ENCODE measurements around the gene UBN1. TPM values are rescaled to one million over a fixed set of nuclear protein-coding genes. Genes with fewer than 3 reads are reported as not detected.

UBN1 gene
- total RNA-seq, 1 donor from 2014 or later: 33.1 TPM

DNA sequence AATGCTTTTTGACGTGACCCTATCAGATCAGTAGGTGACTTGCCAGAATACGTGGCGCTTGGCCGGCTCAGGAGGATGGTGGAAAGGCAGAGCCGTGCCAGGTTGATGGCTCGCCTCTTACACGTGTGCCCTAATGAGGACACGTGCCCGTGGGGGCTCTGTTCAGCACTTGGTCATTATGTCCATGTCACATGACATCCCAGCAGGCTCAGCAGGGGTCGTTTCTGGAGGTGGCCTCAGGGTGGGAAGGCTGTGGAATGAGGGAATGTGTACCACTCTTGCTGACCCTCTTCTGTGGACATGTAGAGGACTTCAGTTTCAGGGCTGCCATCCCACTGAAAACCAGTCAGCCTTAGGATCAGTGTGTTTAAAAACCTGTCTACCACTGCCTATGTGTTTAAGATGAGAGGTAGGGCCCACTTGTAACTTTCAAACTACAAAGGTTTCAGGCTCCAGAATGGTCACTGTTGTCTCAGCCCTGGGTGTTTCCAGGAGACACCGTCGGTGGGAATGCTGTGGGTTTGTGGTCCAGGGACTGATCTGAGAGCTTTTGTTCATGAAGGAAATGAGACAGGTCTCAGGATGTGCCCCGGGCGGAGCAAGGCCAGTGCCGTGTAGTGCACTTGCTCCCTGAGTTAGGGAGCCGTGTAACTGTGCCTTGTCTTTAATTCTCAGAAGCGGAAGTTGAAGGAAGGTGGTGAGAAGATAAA is 12.1 kb downstream of the UBN1 start:
- DNase-seq (ENCODE audit: low read depth): no peak

DNA sequence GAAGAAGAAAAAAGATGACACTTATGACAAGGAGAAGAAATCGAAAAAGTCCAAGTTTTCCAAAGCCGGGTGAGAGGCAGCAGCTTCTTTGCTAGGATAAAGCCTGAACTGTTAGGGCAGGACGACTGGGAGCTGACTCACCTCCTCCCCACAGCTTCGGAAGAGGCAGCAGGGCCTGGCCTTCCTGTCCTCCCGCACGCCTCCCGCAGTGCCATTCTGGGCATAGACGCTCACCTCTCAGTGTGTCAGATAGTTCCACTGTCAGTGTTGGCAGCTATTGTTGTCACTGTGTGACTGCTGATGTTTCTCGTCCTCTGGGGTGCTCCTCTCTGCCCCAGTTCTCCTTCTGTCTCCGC is 12.6 kb downstream of the UBN1 start:
- no peak for DNase-seq (ENCODE audit: low read depth)

DNA sequence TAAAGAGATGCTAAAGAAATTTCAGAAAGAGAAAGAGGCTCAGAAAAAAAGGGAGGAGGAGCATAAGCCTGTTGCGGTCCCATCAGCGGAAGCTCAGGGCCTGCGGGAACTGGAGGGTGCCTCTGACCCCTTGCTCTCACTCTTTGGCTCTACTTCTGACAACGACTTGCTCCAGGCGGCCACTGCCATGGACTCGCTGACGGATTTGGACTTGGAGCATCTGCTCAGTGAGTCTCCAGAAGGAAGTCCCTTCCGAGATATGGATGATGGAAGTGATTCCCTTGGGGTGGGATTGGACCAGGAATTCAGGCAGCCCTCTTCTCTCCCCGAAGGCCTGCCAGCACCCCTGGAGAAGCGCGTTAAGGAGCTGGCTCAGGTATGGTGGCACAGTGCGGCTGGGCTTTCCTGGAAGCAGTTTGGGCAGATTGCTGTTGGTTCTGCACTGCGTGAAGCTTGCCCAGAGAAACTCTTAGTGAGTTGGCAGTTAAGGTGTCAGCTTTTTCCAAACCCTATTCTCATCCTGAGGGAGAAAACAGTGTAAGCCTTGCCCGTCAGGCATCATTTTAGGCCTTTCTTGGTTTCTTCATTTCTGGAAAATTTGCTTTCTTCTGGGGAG is 13.6 kb downstream of the UBN1 start:
- DNase-seq (ENCODE audit: low read depth): no peak

DNA sequence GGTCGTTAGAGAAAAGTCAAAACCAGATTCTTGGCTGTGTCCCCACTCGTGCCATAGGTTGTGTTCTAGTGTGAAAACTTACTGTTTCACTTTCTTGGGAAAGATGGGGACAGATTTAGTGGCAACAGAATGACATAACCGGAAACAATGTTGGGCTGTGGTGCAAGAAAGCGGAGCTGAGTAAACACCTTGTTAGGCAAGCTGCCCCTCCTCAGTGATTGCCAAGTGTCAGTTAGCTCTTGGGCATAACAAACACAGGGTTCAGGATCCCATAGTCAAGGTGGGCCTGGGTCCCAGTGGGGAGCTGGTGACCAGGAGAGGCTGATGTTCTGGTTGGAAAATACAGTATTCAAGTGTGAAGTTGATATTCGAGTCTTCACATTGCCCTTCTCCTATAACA is 15.4 kb downstream of the UBN1 start:
- DNase-seq (ENCODE audit: low read depth): peak; percentile 36

DNA sequence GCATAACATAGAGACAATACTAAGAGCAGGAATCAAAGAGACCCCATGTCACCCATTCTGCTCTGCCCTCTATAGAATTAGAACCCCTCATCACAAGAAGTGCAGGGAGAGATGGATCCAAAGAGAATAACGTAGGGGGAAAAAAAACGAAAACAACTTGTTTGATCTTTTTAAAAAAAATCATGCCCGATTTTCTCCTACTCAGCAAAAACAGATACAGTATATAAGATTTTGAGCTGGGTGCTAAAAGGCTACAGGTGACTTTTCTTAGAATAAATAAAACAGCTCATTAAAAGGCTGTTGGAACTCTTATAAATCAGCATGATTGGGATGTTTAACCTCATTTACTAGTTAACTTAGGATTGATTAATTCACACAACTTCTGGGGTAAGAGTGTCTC is 17.4 kb downstream of the UBN1 start:
- no peak for DNase-seq (ENCODE audit: low read depth)

DNA sequence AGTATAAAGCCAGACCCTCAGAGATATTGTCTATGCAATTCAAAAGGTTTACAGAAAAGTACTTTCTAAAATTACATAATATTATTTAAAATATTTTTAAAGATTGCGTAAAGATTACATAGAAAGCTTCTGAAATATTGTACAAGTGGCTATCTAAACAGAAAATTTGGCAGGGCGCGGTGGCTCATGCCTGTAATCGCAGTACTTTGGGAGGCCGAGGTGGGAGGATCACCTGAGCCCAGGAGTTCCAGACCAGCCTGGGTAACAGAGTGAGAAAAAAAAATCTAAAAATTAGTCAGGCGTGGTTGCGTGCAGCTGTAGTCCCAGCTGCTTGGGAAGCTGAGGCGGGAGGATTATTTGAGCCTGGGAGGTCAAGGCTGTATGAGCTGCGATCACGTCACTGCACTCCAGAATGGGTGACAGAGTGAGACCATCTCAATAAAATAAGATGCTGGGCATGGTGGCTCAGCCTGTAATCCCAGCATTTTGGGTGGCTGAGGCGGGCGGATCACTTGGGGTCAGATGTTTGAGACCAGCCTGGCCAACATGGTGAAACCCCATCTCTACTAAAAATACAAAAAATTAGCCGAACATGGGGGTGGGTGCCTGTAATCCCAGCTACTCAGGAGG is 18.1 kb downstream of the UBN1 start:
- DNase-seq (ENCODE audit: low read depth): no peak

DNA sequence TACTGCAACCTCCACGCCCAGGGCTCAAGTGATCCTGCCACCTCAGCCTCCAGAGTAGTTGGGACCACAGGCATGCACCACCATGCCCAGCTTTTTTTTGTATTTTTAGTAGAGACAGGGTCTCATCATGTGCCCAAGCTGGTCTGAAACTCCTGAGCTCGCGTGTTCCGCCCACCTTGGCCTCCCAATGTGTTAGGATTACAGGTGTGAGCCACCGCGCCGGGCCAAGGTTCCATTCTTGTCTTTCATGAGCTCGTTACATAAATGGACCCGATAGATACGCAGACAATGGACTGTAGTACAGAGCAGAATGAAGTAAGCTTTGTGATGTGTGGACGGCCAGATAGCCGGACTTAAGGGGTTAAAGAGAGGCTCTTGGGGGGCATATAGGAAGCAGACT is 19.3 kb downstream of the UBN1 start:
- DNase-seq (ENCODE audit: low read depth): no peak

DNA sequence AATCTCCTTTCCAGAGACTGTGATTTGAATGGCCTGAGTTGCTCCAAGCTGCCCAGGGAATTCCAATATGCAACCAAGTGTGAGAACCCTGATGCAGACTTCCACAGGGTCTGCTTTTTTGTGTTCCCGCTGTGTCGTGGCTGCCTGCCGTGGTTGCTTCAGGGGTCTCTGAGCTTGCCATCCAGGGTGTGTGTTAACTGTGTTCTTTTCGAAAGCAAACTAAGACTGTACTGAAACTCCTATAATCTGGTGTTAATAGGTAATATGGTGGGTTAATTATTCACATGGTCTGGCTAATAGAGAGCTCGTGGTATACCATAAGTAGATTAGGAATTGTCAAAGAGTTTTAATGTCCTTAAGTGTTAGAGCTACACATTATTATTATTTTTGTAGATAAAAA is 20.7 kb downstream of the UBN1 start:
- DNase-seq (ENCODE audit: low read depth): peak; percentile 87

DNA sequence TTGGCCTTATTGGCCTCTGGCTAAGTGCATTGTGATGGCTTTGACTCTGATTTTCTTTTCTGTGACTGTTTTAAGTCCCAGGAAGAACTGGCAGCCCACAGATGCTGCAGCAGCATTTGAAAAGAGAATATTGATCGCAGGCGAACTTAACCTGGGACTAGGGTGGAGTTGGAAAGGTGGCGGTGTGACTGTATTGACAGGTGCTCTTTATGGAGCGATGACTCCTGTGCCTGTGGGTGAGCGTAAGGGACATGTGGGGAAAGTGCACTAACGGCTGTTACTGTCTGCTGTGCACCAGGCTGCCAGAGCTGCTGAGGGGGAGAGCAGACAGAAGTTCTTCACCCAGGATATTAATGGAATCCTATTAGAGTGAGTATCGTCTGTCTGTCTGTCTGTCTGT is 21.3 kb downstream of the UBN1 start:
- no peak for DNase-seq (ENCODE audit: low read depth)

DNA sequence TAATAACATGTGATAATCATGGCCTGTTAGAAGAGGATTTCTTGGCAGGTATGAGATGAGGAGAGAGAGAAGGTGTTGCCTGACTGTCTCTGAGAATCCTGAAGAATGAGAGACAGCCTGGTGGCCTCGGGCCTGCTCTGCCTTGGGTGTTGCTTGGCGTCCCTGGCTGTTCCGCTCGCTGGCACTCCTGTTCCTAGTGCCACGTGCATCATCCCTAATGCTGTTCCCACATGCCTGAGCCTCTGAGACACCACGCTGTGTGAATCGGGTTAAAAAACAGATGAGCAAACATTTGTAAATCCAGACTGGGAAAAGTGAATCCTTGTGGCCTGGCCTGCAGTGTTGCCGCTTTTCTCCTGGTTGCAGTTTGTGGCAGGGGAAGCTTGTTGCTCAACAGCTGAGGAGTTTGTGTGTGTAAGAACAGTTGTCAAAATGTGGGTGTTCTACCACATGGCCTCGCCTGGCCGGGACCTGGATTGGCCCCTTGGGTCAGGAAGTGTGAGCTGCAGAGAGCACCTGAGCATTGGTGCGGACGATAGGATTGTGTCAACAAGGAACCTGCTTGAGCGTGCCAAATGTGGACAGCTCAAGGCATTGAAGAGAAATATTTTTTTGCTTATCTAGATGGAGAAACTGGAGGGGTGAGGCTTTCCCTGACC is 22.0 kb downstream of the UBN1 start:
- no peak for DNase-seq (ENCODE audit: low read depth)

DNA sequence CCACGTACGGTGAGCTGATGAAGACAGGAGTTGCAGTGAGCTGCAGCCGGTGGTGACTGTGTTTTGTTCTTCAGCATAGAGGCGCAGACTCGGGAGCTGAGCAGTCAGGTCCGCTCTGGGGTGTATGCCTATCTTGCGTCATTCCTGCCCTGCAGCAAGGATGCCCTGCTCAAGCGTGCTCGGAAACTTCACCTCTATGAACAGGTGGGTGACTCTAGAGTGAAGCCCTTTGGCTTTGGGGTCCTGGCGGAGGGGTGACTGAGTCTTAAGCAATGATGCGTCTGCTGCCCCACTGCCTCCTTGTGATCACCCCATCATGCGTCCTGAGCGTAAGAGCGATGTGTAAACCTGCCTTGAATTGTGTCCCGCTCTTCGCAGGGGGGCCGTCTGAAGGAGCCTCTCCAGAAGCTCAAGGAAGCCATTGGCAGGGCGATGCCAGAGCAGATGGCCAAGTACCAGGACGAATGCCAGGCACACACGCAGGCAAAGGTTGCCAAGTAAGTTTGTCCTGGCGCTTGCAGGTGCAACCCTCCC is 22.9 kb downstream of the UBN1 start:
- DNase-seq (ENCODE audit: low read depth): no peak

DNA sequence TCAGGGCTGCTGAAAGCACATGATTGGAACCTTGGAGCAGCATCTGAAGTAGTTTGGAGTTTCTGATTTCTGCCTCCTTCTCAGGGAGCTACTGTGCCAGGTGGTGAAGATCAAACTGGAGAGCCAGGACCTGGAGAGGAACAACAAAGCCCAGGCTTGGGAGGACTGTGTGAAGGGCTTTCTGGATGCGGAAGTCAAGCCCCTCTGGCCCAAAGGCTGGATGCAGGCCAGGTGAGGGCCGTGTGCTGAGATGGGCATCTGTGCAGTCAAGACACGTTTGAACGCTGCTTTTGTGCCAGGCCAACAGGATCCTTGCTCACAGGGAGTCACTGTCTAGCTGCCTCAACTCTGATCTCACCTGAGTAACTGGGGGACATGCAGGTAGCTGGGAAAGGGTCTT is 23.8 kb downstream of the UBN1 start:
- DNase-seq (ENCODE audit: low read depth): no peak

DNA sequence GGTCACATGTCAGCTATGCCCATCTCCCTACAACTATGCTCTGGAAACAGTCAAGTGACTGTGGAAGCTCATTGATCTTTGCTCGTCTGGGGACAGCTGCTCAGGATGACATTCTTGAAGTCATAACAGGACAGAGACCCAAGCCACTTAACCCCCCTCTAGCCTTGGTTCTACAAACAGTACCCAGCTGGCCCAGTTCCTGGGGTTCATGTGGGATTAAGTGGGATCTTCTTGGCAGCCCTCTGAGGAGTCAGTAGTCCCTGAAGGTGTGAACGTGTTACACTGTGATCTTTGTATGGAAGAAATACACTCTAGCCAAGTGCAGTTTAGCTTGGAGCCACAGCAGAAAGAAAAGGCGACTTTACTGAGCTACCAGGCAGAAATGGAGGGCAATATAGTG is 25.8 kb downstream of the UBN1 start:
- no peak for DNase-seq (ENCODE audit: low read depth)

DNA sequence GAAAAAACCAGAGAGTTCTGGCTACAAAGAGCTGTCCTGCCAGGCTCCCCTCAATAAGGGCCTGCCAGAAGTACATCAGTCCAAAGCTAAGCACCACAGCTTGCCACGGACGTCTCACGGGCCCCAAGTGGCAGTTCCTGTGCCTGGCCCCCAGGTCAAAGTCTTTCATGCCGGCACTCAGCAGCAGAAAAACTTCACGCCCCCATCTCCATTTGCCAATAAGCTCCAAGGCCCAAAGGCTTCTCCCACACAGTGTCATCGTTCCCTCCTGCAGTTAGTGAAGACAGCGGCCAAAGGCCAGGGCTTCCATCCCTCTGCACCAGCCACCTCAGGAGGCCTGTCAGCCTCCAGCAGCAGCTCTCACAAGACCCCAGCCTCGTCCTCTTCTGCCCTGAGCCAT is 27.4 kb downstream of the UBN1 start:
- DNase-seq (ENCODE audit: low read depth): no peak

DNA sequence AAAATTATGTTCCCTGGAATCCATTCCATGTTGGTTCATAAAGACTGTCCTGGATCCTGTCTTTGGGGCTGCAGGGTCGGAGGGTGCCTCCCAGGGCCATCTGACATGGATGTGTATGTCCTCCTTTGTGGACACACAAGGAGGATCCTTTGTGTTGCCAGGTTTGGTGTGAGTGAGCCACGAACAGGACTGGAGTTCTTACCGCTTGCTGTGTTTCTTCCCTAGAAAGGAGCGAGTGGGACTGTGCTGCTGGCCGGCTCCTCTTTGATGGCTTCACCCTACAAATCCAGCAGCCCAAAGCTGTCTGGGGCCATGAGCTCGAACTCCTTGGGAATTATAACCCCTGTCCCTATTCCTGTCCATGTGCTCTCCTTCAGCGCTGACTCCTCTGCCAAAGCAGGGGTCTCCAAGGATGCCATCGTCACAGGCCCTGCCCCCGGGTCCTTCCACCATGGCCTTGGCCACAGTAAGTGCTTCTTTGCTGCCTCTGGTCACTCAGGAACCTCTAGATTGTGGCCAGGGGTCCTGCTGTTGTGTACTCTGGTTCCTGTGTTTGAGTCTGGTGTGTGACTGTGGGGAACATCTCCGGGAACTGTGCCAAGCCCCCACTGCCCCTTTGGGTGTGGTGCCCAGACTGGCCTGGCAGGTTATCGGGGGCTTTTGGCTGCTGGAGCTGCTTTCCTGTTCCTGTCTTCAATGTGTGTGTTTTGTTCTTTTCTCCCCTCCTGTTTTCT is 29.5 kb downstream of the UBN1 start:
- no peak for DNase-seq (ENCODE audit: low read depth)

DNA sequence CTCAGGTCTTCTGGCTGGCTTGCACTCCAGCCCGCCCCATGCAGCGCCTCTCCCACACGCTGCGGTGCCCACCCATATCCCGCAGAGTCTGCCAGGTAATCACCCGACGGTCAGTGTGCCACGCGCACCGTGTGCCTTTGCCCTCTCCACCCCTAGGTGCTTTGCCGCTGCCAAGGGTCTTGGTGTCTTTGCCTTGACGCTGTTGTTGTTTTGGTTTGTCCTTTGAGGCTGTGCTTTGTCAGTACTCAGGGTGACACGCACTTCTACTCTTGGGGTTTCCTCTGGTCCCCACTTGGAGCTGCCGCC is 30.1 kb downstream of the UBN1 start:
- no peak for DNase-seq (ENCODE audit: low read depth)

DNA sequence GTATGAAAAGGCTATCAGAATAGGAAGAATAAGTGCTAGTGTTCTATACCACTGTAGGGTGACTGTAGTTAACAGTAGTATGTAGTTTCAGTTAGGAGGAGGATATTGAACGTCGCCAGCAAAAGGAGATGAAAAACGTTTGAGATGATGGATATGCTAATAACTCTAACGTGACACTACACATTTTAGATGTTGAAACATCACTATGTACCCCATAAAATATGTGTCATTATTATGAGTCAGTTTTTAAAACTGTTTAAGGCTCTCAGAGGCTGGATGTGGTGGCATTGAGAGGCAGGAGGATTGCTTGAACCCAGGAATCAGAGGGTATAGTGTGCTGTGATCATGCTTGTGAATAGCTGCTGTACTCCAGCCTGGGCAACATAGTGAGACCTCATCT is 31.8 kb downstream of the UBN1 start:
- no peak for DNase-seq (ENCODE audit: low read depth)

DNA sequence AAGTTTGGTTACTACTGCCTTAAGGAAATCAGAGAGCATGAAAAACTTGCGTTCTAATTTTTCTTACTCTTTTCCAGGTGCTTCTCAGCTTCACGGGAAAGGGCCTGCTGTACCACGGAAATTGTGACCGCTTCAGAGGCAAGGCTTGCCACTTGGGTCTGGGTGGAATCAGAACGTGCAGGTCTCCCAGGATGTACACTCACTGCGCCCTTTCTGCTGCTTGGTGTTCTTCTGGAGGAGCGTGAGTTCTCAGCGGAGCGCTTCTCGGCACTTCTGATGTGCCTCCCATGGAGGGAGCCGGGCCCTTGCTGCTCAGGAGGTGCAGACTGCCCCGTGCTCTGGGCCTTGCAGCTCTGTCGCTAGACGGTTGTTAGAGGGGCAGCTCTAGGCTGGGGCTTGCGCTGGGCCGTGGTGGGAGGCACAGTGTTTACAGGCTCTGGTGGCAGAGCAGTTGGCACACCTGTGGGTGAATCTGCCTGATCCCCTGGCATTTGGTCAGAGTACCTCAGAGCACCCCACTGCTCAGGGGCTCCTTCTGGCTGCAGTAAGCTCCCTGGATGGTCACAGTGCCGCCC is 32.8 kb downstream of the UBN1 start:
- no peak for DNase-seq (ENCODE audit: low read depth)

DNA sequence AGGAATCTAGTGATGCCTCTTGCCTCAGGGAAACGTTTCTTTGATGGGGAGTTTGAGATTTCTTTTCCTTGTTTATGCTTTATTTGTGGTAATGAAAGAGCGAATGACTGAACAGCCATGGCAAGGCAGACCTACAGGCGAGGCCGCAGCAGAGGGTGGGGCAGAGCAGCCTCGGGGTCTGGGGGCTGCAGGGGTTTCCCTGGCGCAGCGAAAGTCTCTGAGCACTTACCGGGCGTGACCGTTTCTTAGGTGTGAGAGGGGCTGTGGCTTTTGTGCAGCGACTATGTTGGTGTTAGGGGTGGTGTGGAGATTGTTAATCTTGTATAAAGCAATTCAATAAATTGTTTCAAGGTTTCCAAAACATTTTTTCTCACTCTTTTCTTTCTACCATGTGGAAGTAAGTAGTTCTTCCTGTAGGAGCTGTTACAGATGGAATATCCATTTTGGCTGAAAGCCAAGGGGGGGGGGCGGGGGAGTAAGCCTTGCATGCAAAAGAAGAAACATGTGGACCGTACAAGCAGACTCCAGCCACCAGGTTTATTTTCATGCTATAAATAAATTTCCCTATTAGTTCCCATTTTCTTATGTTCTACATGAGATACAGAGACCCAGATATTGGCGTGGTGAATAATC is 34.8 kb downstream of the UBN1 start:
- DNase-seq (ENCODE audit: low read depth): no peak

DNA sequence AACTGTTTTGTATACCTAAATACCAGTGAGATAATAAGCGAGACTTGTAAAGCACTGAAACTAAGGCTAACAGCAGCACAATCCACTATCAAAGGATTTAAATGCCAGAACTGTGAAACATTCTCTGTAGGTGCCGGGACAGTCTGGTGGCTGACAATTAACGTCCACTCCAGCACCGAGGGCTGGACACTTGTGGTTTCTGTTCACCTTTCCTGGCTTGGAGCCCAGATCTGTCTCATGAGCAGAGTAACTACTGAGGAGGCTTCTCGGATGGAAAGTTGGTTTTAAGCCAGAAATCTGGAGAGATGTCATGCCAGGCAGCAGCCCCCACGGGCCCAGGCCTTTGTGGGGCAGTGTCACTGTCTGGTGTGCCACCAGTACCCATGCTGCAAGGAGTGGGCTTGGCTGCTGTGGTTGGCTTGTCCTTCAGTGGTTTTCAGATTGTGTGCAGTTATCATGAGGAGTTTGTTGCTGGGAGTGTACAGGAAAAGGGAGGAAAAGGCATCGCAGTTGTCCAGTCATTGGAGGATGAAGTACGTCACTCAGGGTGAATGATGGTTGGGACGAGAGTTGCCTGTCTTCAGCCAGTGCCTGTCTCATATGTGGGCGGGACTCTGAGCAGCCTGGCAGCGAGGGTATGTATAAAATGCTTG is 35.5 kb downstream of the UBN1 start:
- peak; percentile 94 for DNase-seq (ENCODE audit: low read depth)

DNA sequence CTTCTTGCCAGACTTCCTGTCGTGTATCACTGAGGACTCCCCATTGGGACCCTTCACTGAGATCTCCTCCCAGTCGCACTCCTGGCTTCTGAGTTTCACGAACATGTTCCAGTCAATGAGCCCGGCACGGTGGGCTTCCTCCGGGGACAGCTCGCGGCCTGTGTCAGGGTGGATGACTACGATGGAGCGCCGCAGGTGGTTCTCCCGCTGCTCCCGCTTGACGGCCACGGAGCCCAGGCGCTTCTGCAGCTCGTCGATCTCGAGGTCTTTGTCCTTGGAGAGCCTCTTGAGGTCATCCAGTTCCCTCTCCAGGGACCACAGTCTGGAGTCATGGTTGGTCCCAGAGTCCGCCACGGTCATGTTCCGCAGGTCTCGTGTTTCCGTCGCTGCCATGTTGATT is 36.2 kb downstream of the UBN1 start:
- no peak for DNase-seq (ENCODE audit: low read depth)
